SK-N-SH (cell line): ENCODE measurements around the gene PDCD6IP. TPM values are rescaled to one million over a fixed set of nuclear protein-coding genes. Genes with fewer than 3 reads are reported as not detected.

Experiments used
- CTCF ChIA-PET: fragments of 300-600, 350-600 bp; formaldehyde crosslinking; extraction: SDS; loops from one replicate; lab custom pipeline; 2021; lab: Yijun Ruan, JAX
- POLR2A ChIA-PET: fragments of 350-600 bp; sonication (Branson Sonifier 250); formaldehyde crosslinking; extraction: SDS; loops from one replicate; lab custom pipeline; 2020; ENCODE audit warnings: antibody characterized with exemption, inconsistent platforms; lab: Yijun Ruan, JAX
- DNase-seq: peaks from one replicate; pipeline ENCODE4 v3.0.0; 2012
- H2AFZ ChIP-seq: fragments of 200-600 bp; sonication (generic); 2 replicates; pipeline ENCODE4 v1.8.1; 2016; ENCODE audit warnings: antibody characterized with exemption, mild to moderate bottlenecking, low read depth
- H3F3A ChIP-seq: fragments of 200-600 bp; sonication (generic); replicated peaks from 2 replicates; pipeline ENCODE3; 2016; ENCODE audit warnings: antibody characterized with exemption, mild to moderate bottlenecking; ENCODE audit not compliant: insufficient read depth
- H3K27ac ChIP-seq, 2 experiments: fragments of 200-500 bp in 1 of 2; fragments of 200-600 bp in 1 of 2; sonication (Bioruptor generic) in 1 of 2; sonication (generic), shearing (Covaris generic) in 1 of 2; 2 replicates each; pipeline versions ENCODE4 v1.5.1 to v1.6.1; 2014 to 2016; ENCODE audit warnings: low read depth in 2 of 2, inconsistent platforms in 1 of 2, low read length in 1 of 2, mild to moderate bottlenecking in 1 of 2, mixed read lengths in 1 of 2
- H3K27me3 ChIP-seq: fragments of 200-600 bp; sonication (generic), shearing (Covaris generic); 2 replicates; pipeline ENCODE4 v1.6.1; 2016; ENCODE audit warnings: mixed run types; ENCODE audit not compliant: insufficient read depth
- H3K36me3 ChIP-seq, 2 experiments: fragments of 200-500 bp in 1 of 2; fragments of 200-600 bp in 1 of 2; sonication (Bioruptor generic) in 1 of 2; sonication (generic) in 1 of 2; replicated peaks in 1 of 2; 2 replicates each; pipeline versions ENCODE3 to v1.5.1; 2014 to 2016; ENCODE audit warnings: low read length in 1 of 2, mild to moderate bottlenecking in 1 of 2; ENCODE audit not compliant: insufficient read depth in 2 of 2, control insufficient read depth in 1 of 2
- H3K4me1 ChIP-seq, 2 experiments: fragments of 200-500 bp in 1 of 2; fragments of 200-600 bp in 1 of 2; sonication (Bioruptor generic) in 1 of 2; sonication (generic), shearing (Covaris generic) in 1 of 2; 2 replicates each; pipeline versions ENCODE4 v1.5.1 to v1.6.1; 2014 to 2016; ENCODE audit warnings: low read depth in 1 of 2, low read length in 1 of 2, mixed run types in 1 of 2; ENCODE audit not compliant: insufficient read depth in 2 of 2, control insufficient read depth in 1 of 2
- H3K4me2 ChIP-seq: fragments of 200-600 bp; sonication (generic), shearing (Covaris generic); 2 replicates; pipeline ENCODE4 v1.6.1; 2017; ENCODE audit warnings: mixed run types
- H3K4me3 ChIP-seq, 2 experiments: fragments of 200-500 bp in 1 of 2; fragments of 200-600 bp in 1 of 2; sonication (Bioruptor generic) in 1 of 2; sonication (generic), shearing (Covaris generic) in 1 of 2; 2 replicates each; pipeline versions ENCODE4 v1.5.1 to v1.8.1; 2014 to 2016; ENCODE audit warnings: low read depth in 2 of 2, inconsistent platforms in 1 of 2, low read length in 1 of 2, mild to moderate bottlenecking in 1 of 2, mixed read lengths in 1 of 2, moderate library complexity in 1 of 2
- H3K79me2 ChIP-seq: fragments of 200-600 bp; sonication (generic); 2 replicates; pipeline ENCODE4 v1.8.1; 2017; ENCODE audit warnings: mild to moderate bottlenecking; ENCODE audit not compliant: insufficient read depth
- H3K9ac ChIP-seq: fragments of 200-600 bp; sonication (generic); 2 replicates; pipeline ENCODE4 v1.6.1; 2017; ENCODE audit warnings: mixed run types
- H3K9me2 ChIP-seq: fragments of 200-600 bp; sonication (generic); 2 replicates; pipeline ENCODE4 v1.6.1; 2017; ENCODE audit warnings: mixed run types
- H3K9me3 ChIP-seq: fragments of 200-600 bp; sonication (generic); 2 replicates; pipeline ENCODE4 v1.6.1; 2017; ENCODE audit warnings: mixed run types, mild to moderate bottlenecking, moderate library complexity
- H4K20me1 ChIP-seq: fragments of 200-600 bp; sonication (generic); 2 replicates; pipeline ENCODE4 v1.6.1; 2017; ENCODE audit warnings: mild to moderate bottlenecking, mixed run types; ENCODE audit not compliant: insufficient read depth
- CHD2 ChIP-seq: fragments of 150-350 bp; IDR thresholded peaks from 2 replicates; pipeline ENCODE4 v1.6.1; 2018; ENCODE audit warnings: low read length; ENCODE audit not compliant: partially characterized antibody
- FOSL2 ChIP-seq: IDR thresholded peaks from 2 replicates; pipeline ENCODE4 v1.4.0; 2012; ENCODE audit warnings: low read depth, mild to moderate bottlenecking, moderate library complexity, borderline replicate concordance
- GABPA ChIP-seq: IDR thresholded peaks from 2 replicates; pipeline ENCODE4 v1.4.0; 2012; ENCODE audit warnings: low read depth, mild to moderate bottlenecking
- JUND ChIP-seq: IDR thresholded peaks from 2 replicates; pipeline ENCODE4 v1.4.0; 2012
- MXI1 ChIP-seq: IDR thresholded peaks from 2 replicates; pipeline ENCODE4 v1.6.1; 2012; ENCODE audit warnings: mild to moderate bottlenecking, low read depth, low read length, improper control_type of control experiment
- NFIC ChIP-seq: IDR thresholded peaks from 2 replicates; pipeline ENCODE4 v1.4.0; 2012; ENCODE audit warnings: borderline replicate concordance
- NRF1 ChIP-seq: IDR thresholded peaks from 2 replicates; pipeline ENCODE4 v1.6.1; 2012; ENCODE audit warnings: low read depth, mild to moderate bottlenecking, low read length
- PBX3 ChIP-seq: IDR thresholded peaks from 2 replicates; pipeline ENCODE4; 2012
- POLR2AphosphoS5 ChIP-seq: IDR thresholded peaks from 2 replicates; pipeline ENCODE4 v1.6.1; 2012; ENCODE audit warnings: low read depth, low read length
- SIN3A ChIP-seq: IDR thresholded peaks from 2 replicates; pipeline ENCODE4 v1.6.1; 2012; ENCODE audit warnings: low read depth, mild to moderate bottlenecking, low read length, moderate library complexity, borderline replicate concordance
- TCF12 ChIP-seq: IDR thresholded peaks from 2 replicates; pipeline ENCODE4 v1.4.0; 2012
- USF1 ChIP-seq: IDR thresholded peaks from 2 replicates; pipeline ENCODE4 v1.4.0; 2012; ENCODE audit warnings: low read depth, borderline replicate concordance
- USF2 ChIP-seq: fragments of 150-350 bp; IDR thresholded peaks from 2 replicates; pipeline ENCODE4 v1.6.1; 2017; ENCODE audit warnings: antibody characterized with exemption, low read length, low read depth, borderline replicate concordance
- YY1 ChIP-seq: IDR thresholded peaks from 2 replicates; pipeline ENCODE4 v1.4.0; 2012; ENCODE audit warnings: low read depth, mild to moderate bottlenecking
- polyA plus RNA-seq, 3 experiments: library from polyadenylated mRNA; depleted of rRNA; stranded (reverse); fragments of >200 nt; gene quantifications; 2 replicates each; pipeline ENCODE4 v1.2.3, GENCODE V29; 2012
- TF ChIP-seq, protein P1 (sequence below): IDR thresholded peaks from 2 replicates; pipeline ENCODE4 v1.6.1; 2012; ENCODE audit warnings: mild to moderate bottlenecking, low read depth, low read length, moderate library complexity
- TF ChIP-seq, protein P2 (sequence below): IDR thresholded peaks from 2 replicates; pipeline ENCODE4 v1.4.0; 2012; ENCODE audit warnings: low read depth, borderline replicate concordance

The PDCD6IP gene
- polyA plus RNA-seq, 1 of the 3 experiments (the other 2 are of a cell fraction), result 49.1 TPM

DNA sequence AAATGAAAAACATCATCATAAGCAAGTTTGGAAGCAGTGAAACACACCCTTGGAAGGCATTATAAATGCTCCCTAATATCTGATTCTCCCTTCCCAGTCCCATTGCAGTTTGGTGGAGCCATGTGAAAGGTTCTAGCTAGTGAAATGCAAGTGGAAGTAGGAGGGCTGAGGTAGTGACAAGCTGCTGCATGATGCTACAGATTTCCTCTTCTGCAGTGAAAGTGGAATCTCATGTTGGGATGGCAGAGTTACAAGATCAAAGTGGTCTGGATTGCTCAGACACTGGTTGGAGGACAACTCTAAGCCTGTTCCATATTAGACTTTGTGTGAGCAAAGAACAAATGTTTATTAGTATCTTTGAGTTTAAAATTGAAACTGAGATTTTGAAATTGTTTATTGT lies 3.3 kb upstream of the PDCD6IP start:
- TF ChIP-seq TCF12, result no peak
- TF ChIP-seq JUND, result no peak
- no peak for TF ChIP-seq YY1
- no peak for TF ChIP-seq NRF1
- TF ChIP-seq NFIC, result no peak
- no peak for TF ChIP-seq CHD2
- TF ChIP-seq GABPA, result no peak
- TF ChIP-seq, protein P1, sequence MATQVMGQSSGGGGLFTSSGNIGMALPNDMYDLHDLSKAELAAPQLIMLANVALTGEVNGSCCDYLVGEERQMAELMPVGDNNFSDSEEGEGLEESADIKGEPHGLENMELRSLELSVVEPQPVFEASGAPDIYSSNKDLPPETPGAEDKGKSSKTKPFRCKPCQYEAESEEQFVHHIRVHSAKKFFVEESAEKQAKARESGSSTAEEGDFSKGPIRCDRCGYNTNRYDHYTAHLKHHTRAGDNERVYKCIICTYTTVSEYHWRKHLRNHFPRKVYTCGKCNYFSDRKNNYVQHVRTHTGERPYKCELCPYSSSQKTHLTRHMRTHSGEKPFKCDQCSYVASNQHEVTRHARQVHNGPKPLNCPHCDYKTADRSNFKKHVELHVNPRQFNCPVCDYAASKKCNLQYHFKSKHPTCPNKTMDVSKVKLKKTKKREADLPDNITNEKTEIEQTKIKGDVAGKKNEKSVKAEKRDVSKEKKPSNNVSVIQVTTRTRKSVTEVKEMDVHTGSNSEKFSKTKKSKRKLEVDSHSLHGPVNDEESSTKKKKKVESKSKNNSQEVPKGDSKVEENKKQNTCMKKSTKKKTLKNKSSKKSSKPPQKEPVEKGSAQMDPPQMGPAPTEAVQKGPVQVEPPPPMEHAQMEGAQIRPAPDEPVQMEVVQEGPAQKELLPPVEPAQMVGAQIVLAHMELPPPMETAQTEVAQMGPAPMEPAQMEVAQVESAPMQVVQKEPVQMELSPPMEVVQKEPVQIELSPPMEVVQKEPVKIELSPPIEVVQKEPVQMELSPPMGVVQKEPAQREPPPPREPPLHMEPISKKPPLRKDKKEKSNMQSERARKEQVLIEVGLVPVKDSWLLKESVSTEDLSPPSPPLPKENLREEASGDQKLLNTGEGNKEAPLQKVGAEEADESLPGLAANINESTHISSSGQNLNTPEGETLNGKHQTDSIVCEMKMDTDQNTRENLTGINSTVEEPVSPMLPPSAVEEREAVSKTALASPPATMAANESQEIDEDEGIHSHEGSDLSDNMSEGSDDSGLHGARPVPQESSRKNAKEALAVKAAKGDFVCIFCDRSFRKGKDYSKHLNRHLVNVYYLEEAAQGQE, result no peak
- TF ChIP-seq PBX3, result no peak
- no peak for TF ChIP-seq MXI1
- TF ChIP-seq USF1, result no peak
- TF ChIP-seq FOSL2, result no peak
- TF ChIP-seq USF2, result no peak
- TF ChIP-seq SIN3A, result no peak
- TF ChIP-seq, protein P2, sequence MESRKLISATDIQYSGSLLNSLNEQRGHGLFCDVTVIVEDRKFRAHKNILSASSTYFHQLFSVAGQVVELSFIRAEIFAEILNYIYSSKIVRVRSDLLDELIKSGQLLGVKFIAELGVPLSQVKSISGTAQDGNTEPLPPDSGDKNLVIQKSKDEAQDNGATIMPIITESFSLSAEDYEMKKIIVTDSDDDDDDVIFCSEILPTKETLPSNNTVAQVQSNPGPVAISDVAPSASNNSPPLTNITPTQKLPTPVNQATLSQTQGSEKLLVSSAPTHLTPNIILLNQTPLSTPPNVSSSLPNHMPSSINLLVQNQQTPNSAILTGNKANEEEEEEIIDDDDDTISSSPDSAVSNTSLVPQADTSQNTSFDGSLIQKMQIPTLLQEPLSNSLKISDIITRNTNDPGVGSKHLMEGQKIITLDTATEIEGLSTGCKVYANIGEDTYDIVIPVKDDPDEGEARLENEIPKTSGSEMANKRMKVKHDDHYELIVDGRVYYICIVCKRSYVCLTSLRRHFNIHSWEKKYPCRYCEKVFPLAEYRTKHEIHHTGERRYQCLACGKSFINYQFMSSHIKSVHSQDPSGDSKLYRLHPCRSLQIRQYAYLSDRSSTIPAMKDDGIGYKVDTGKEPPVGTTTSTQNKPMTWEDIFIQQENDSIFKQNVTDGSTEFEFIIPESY, result no peak
- no peak for TF ChIP-seq POLR2AphosphoS5
- peaks cover under 1 to 11% of the 10 kb centered on the region in 2 experiments for H3K36me3 ChIP-seq
- no peaks in the 10 kb centered on the region for H3K27me3 ChIP-seq
- H3K4me2 ChIP-seq, result no peak overlapping the region
- CTCF ChIA-PET, result interaction anchor here (2.7 kb wide), 1 partner anchor 8 kb away, joined by 19 read pairs; no protein-coding TSS in a partner anchor
- POLR2A ChIA-PET, result no interaction called here
- no peaks in the 10 kb centered on the region for H3K9me2 ChIP-seq
- no peak overlapping the region for H3K27ac ChIP-seq
- peaks cover 25% of the 10 kb centered on the region for H3K79me2 ChIP-seq
- H3K9me3 ChIP-seq, result no peaks in the 10 kb centered on the region
- H3F3A ChIP-seq, result peaks cover 4% of the 10 kb centered on the region
- no peak overlapping the region for H3K4me3 ChIP-seq
- peaks cover 0 to 9% of the 10 kb centered on the region in 2 experiments; a peak in 3 of 4 replicates for H3K4me1 ChIP-seq
- no peak overlapping the region for H2AFZ ChIP-seq
- peaks cover 1% of the 10 kb centered on the region; the same call in 1 of the 2 replicates for H4K20me1 ChIP-seq
- H3K9ac ChIP-seq, result no peak overlapping the region
- DNase-seq, result no peak
